ENCODE measurements around the gene TOX2. TPM values are rescaled to one million over a fixed set of nuclear protein-coding genes. Genes with fewer than 3 reads are reported as not detected.

TOX2 gene
- total and polyA plus RNA-seq, 2 of the 4 experiments (the other 2 are of a cell fraction) = 1.3 to 17.5 TPM

DNA sequence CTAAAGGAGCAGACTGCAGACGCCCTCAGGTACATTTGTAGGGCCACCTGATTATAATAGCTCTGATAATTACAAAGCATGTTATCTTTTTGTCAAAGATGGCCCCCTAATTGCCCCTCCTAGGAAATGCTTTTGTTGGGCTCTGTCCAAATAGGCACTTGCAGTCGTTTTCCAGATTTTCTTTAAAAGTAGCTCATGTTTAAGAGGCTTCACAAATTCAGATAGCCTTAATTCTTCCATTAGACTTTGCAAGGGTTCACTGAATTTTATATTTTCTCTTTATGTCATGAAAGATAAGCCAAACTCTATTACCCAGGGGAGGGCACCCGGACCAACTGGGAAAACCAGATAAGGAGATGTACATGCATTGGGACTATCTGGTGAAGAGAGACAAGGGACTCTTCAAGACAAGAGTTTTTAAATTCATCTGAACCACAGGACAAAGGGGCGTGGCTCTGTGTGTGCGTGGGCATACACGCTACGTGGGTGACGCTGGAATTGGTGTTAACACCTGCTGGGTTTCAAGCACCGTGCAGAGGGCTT, 95.6 kb downstream of the TOX2 start:
- no peak overlapping the region for H2AK9ac ChIP-seq (replicated peaks; ENCODE audit: low read depth, low read length, poor library complexity)
- no peak overlapping the region for H3K14ac ChIP-seq (replicated peaks; ENCODE audit: low read depth, low read length)
- no peak overlapping the region for H3K9ac ChIP-seq (ENCODE audit: low read depth, low read length)
- WGBS, 2 experiments (ENCODE audit: extremely low coverage in 2 of 2, insufficient read length in 1 of 2) = 89% methylated on average over 6 of the region's 9 CpGs; no CpG with 5 or more reads in 1 of the 2 experiments
- POLR2A ChIA-PET (ENCODE audit: unreplicated experiment) = no interaction called here
- H4K8ac ChIP-seq (ENCODE audit: low read depth in 2 of 2, low read length in 2 of 2) = no peak overlapping the region
- ATAC-seq (ENCODE audit: low read depth) = no peak
- H2AFZ ChIP-seq (replicated peaks; ENCODE audit: low read length, poor library complexity) = no peak overlapping the region
- TF ChIP-seq RAD21 (IDR thresholded peaks at IDR 0.05; ENCODE audit: low read length) (no peak), FOS (IDR thresholded peaks at IDR 0.05; ENCODE audit: low read depth, low read length) (no peak), CEBPB (IDR thresholded peaks at IDR 0.05; ENCODE audit: low read depth, low read length) (no peak), SMC3 (IDR thresholded peaks at IDR 0.05; ENCODE audit: low read depth, low read length) (no peak), MAFK (IDR thresholded peaks at IDR 0.05; ENCODE audit: low read depth, low read length) (no peak), CHD1 (IDR thresholded peaks at IDR 0.05; ENCODE audit: low read depth, low read length) (no peak), MAZ (IDR thresholded peaks at IDR 0.05; ENCODE audit: borderline replicate concordance, low read depth, low read length) (no peak), NFE2L2 (IDR thresholded peaks at IDR 0.05; ENCODE audit: low read depth, low read length) (no peak), MXI1 (IDR thresholded peaks at IDR 0.05; ENCODE audit: borderline replicate concordance, low read depth, low read length) (no peak), RCOR1 (IDR thresholded peaks at IDR 0.05; ENCODE audit: insufficient replicate concordance, low read length) (no peak), RFX5 (IDR thresholded peaks at IDR 0.05; ENCODE audit: low read depth, low read length) (no peak), BHLHE40 (IDR thresholded peaks at IDR 0.05; ENCODE audit: low read depth, low read length) (no peak), POLR2A (IDR thresholded peaks at IDR 0.05; ENCODE audit: low read depth, low read length) (no peak)
- TF ChIP-seq, protein P1, sequence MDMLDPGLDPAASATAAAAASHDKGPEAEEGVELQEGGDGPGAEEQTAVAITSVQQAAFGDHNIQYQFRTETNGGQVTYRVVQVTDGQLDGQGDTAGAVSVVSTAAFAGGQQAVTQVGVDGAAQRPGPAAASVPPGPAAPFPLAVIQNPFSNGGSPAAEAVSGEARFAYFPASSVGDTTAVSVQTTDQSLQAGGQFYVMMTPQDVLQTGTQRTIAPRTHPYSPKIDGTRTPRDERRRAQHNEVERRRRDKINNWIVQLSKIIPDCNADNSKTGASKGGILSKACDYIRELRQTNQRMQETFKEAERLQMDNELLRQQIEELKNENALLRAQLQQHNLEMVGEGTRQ (IDR thresholded peaks at IDR 0.05; ENCODE audit: low read depth, low read length) = no peak
- TF ChIP-seq, protein P2, sequence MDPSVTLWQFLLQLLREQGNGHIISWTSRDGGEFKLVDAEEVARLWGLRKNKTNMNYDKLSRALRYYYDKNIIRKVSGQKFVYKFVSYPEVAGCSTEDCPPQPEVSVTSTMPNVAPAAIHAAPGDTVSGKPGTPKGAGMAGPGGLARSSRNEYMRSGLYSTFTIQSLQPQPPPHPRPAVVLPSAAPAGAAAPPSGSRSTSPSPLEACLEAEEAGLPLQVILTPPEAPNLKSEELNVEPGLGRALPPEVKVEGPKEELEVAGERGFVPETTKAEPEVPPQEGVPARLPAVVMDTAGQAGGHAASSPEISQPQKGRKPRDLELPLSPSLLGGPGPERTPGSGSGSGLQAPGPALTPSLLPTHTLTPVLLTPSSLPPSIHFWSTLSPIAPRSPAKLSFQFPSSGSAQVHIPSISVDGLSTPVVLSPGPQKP (IDR thresholded peaks at IDR 0.05; ENCODE audit: borderline replicate concordance, low read depth, low read length) = no peak
- TF ChIP-seq, protein P3, sequence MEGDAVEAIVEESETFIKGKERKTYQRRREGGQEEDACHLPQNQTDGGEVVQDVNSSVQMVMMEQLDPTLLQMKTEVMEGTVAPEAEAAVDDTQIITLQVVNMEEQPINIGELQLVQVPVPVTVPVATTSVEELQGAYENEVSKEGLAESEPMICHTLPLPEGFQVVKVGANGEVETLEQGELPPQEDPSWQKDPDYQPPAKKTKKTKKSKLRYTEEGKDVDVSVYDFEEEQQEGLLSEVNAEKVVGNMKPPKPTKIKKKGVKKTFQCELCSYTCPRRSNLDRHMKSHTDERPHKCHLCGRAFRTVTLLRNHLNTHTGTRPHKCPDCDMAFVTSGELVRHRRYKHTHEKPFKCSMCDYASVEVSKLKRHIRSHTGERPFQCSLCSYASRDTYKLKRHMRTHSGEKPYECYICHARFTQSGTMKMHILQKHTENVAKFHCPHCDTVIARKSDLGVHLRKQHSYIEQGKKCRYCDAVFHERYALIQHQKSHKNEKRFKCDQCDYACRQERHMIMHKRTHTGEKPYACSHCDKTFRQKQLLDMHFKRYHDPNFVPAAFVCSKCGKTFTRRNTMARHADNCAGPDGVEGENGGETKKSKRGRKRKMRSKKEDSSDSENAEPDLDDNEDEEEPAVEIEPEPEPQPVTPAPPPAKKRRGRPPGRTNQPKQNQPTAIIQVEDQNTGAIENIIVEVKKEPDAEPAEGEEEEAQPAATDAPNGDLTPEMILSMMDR (conservative IDR thresholded peaks at IDR 0.05; ENCODE audit: low read depth, low read length) = no peak
- CTCF ChIA-PET = interaction anchor here (1.1 kb wide), 1 partner anchor 8 kb away, joined by 3 read pairs; no protein-coding TSS in a partner anchor
- H2BK5ac ChIP-seq (ENCODE audit: low read depth, low read length, poor library complexity, severe bottlenecking) = no peak overlapping the region
- intact Hi-C loops (cut with micrococcal nuclease) (no loop called here), in situ Hi-C loops (cut with MboI; ENCODE audit: low sequenced_read_pairs) (no loop called here), dilution Hi-C loops (cut with HindIII; ENCODE audit: low sequenced_read_pairs, unreplicated experiment) (no loop called here)
- peaks cover 14% of the 10 kb centered on the region for H3K36me3 ChIP-seq (ENCODE audit: control insufficient read depth, insufficient read depth, low read length)
- no peak overlapping the region for H2BK120ac ChIP-seq (ENCODE audit: low read depth, low read length)
- H3K27ac ChIP-seq (ENCODE audit: insufficient read depth, low read length) = no peak overlapping the region
- H3K9me1 ChIP-seq (ENCODE audit: insufficient read depth, low read length) = peaks cover 27% of the 10 kb centered on the region
- H3K4me2 ChIP-seq (ENCODE audit: low read depth, low read length) = no peak overlapping the region
- H3K56ac ChIP-seq (ENCODE audit: extremely low read depth, insufficient read depth, low read length) = no peak overlapping the region
- H3K9me3 ChIP-seq (ENCODE audit: control insufficient read depth, insufficient read depth, low read length) = no peaks in the 10 kb centered on the region
- no peak overlapping the region for H3K18ac ChIP-seq (ENCODE audit: low read depth, low read length)
- H3K4me3 ChIP-seq (ENCODE audit: insufficient read depth, low read depth, low read length) = no peak overlapping the region
- no peak overlapping the region for H3K23ac ChIP-seq (ENCODE audit: low read depth, low read length)
- H2AK5ac ChIP-seq (ENCODE audit: low read depth, low read length) = no peak overlapping the region
- no peaks in the 10 kb centered on the region for H3K27me3 ChIP-seq (ENCODE audit: control insufficient read depth, insufficient read depth, low read length)
- no TSS peak for BruUV-seq (replicated peaks)
- no peaks in the 10 kb centered on the region for H3K4me1 ChIP-seq (ENCODE audit: control insufficient read depth, insufficient read depth, low read length)
- no peak overlapping the region for H4K5ac ChIP-seq (ENCODE audit: low read depth, low read length)
- H3K4ac ChIP-seq (ENCODE audit: low read depth, low read length) = no peak overlapping the region
- DNase-seq = no peak
- H2BK20ac ChIP-seq (ENCODE audit: low read depth, low read length) = no peak overlapping the region
- H2BK15ac ChIP-seq (ENCODE audit: low read depth, low read length) = no peak overlapping the region
- H4K20me1 ChIP-seq (ENCODE audit: insufficient read depth, low read length) = peaks cover 3% of the 10 kb centered on the region; the same call in 1 of the 2 replicates
- no peak overlapping the region for H4K91ac ChIP-seq (ENCODE audit: insufficient read depth, low read depth, low read length)
- H3K79me1 ChIP-seq (ENCODE audit: low read depth in 1 of 2, low read length in 2 of 2) = peaks cover 21 to 75% of the 10 kb centered on the region in 2 experiments

All from IMR-90 (cell line).